OCI-LY1 (cell line): ENCODE measurements around the gene E2F4.

Experiments
- H2AFZ ChIP-seq: fragments of 200-600 bp; sonication (generic), shearing (Covaris generic); 2 replicates; pipeline ENCODE4 v1.6.0; 2014; ENCODE audit warnings: antibody characterized with exemption, mild to moderate bottlenecking, low read length
- H3F3A ChIP-seq: fragments of 200-600 bp; sonication (generic), shearing (Covaris generic); 2 replicates; pipeline ENCODE4 v1.6.0; 2014; ENCODE audit warnings: mild to moderate bottlenecking, antibody characterized with exemption, low read length, moderate library complexity; ENCODE audit not compliant: insufficient read depth
- H3K27ac ChIP-seq: fragments of 200-600 bp; sonication (generic); 2 replicates; pipeline ENCODE4 v1.5.1; 2014; ENCODE audit warnings: low read length, mixed run types, mild to moderate bottlenecking, low read depth; ENCODE audit not compliant: poor library complexity, severe bottlenecking
- H3K27me3 ChIP-seq: fragments of 200-600 bp; sonication (generic); 2 replicates; pipeline ENCODE4 v1.6.0; 2014; ENCODE audit warnings: antibody characterized with exemption, mild to moderate bottlenecking, low read length, moderate library complexity; ENCODE audit not compliant: insufficient read depth
- H3K36me3 ChIP-seq: fragments of 200-600 bp; sonication (generic); 2 replicates; pipeline ENCODE4 v1.6.1; 2014; ENCODE audit warnings: mild to moderate bottlenecking, antibody characterized with exemption, low read length, moderate library complexity, mixed read lengths; ENCODE audit not compliant: insufficient read depth
- H3K4me1 ChIP-seq: fragments of 200-600 bp; sonication (generic); 2 replicates; pipeline ENCODE4 v1.5.1; 2014; ENCODE audit warnings: mild to moderate bottlenecking, low read length, moderate library complexity; ENCODE audit not compliant: insufficient read depth, severe bottlenecking
- H3K4me2 ChIP-seq: fragments of 200-600 bp; sonication (generic), shearing (Covaris generic); 2 replicates; pipeline ENCODE4 v1.6.1; 2014; ENCODE audit warnings: low read length
- H3K4me3 ChIP-seq: fragments of 200-600 bp; sonication (generic); 2 replicates; pipeline ENCODE4 v1.5.1; 2014; ENCODE audit warnings: low read length, low read depth, mild to moderate bottlenecking, mixed read lengths; ENCODE audit not compliant: poor library complexity, severe bottlenecking
- H3K79me2 ChIP-seq: fragments of 200-600 bp; shearing (Covaris generic); 2 replicates; pipeline ENCODE4 v1.6.1; 2016; ENCODE audit warnings: mixed run types, low read length, mixed read lengths; ENCODE audit not compliant: insufficient read depth
- H3K9ac ChIP-seq: fragments of 200-600 bp; sonication (generic), shearing (Covaris generic); 2 replicates; pipeline ENCODE4 v1.6.1; 2014; ENCODE audit warnings: mild to moderate bottlenecking, low read length, mixed read lengths
- H3K9me2 ChIP-seq: fragments of 200-600 bp; sonication (generic), shearing (Covaris generic); 2 replicates; pipeline ENCODE4 v1.6.1; 2014; ENCODE audit warnings: low read depth, mild to moderate bottlenecking, low read length, mixed read lengths
- H3K9me3 ChIP-seq: fragments of 200-600 bp; shearing (Covaris generic); 2 replicates; pipeline ENCODE4 v1.6.1; 2014; ENCODE audit warnings: low read length, mixed read lengths
- H4K20me1 ChIP-seq: fragments of 200-600 bp; sonication (generic), shearing (Covaris generic); 2 replicates; pipeline ENCODE4 v1.6.0; 2016; ENCODE audit warnings: mild to moderate bottlenecking, low read length; ENCODE audit not compliant: insufficient read depth
- EZH2 ChIP-seq: fragments of 200-600 bp; sonication (generic), shearing (Covaris generic); IDR thresholded peaks from 2 replicates; pipeline ENCODE4 v1.8.0; 2017; ENCODE audit warnings: borderline replicate concordance, mixed run types, mild to moderate bottlenecking, antibody characterized with exemption, low read length, moderate library complexity, mixed read lengths
- TF ChIP-seq, protein P1 (sequence below): fragments of 200-600 bp; sonication (generic), shearing (Covaris generic); IDR thresholded peaks from 2 replicates; pipeline ENCODE4 v1.5.1; 2017; ENCODE audit warnings: mild to moderate bottlenecking, antibody characterized with exemption, low read length, moderate library complexity, mixed read lengths

E2F4 gene

DNA sequence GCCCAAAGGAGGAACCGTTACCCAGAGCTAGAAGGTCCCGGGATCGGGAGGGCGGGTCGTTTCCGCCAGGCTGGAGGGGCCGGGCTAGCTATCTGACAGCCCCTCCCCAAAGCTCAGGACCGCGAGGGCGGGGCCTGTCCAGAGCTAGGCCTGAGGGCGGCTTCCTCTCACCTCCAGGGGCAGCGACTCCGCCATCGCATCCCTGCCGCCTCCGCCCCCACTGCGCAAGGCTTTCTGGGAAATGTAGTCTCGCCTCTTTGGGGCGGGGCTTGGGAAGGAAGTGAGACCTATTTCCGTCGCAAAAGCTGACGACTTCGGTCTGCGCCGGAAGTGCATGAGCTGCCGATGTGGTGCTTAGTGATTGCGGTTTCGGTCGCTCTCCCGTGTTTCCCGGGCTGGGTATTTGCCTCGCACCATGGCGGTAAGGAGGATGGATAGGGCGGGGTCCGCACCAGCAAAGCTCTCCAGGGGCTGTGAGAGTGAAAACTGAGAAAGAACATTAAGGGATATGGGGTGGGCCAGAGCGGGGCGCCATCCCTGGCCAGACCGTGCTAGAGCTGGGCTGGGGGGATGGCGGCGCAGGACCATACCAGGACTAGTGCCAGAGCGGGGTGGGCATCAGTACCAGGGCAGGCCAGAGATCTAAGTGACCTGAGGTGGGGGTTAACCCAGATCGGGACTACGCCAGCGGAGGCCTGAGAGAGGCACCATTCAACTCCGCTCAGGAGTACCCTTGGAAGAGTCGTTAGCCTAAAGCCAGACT lies 35.0 kb downstream of the E2F4 start, which contains the start of gene TMEM208:
Gene TMEM208 (plus strand): TSS at position 327 of the 763 bp plus-strand sequence. CDS start 89 bp downstream, at position 416.
- Histone ChIP-seq H3K4me3 (peak within 1 kb of the TSS; percentile 88), H3K4me2 (peak within 1 kb of the TSS; percentile 88), H3K27me3 (no peaks in the 10 kb centered on the region), H3K79me2 (peaks cover 9% of the 10 kb centered on the region), H3K36me3 (peaks cover 38% of the 10 kb centered on the region), H3K9me2 (no peaks in the 10 kb centered on the region), H3K9me3 (no peaks in the 10 kb centered on the region), H3F3A (no peaks in the 10 kb centered on the region), H4K20me1 (no peaks in the 10 kb centered on the region), H2AFZ (no peak within 1 kb of the TSS), H3K4me1 (peaks cover 17% of the 10 kb centered on the region), H3K9ac (peak within 1 kb of the TSS; percentile 82), H3K27ac (no peak within 1 kb of the TSS)
- TF ChIP-seq EZH2 = no peak
- TF ChIP-seq, protein P1, sequence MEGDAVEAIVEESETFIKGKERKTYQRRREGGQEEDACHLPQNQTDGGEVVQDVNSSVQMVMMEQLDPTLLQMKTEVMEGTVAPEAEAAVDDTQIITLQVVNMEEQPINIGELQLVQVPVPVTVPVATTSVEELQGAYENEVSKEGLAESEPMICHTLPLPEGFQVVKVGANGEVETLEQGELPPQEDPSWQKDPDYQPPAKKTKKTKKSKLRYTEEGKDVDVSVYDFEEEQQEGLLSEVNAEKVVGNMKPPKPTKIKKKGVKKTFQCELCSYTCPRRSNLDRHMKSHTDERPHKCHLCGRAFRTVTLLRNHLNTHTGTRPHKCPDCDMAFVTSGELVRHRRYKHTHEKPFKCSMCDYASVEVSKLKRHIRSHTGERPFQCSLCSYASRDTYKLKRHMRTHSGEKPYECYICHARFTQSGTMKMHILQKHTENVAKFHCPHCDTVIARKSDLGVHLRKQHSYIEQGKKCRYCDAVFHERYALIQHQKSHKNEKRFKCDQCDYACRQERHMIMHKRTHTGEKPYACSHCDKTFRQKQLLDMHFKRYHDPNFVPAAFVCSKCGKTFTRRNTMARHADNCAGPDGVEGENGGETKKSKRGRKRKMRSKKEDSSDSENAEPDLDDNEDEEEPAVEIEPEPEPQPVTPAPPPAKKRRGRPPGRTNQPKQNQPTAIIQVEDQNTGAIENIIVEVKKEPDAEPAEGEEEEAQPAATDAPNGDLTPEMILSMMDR = peak; percentile 46; the same call in 1 of the 2 replicates

GRCh38 chr16:67227567-67227921 lies 35.6 kb downstream of the E2F4 start:
- peaks cover 9% of the 10 kb centered on the region for H3K79me2 ChIP-seq
- peak overlapping the region; percentile 88 for H3K4me3 ChIP-seq
- H3K4me1 ChIP-seq = peaks cover 17% of the 10 kb centered on the region
- no peaks in the 10 kb centered on the region for H3K27me3 ChIP-seq
- H3K36me3 ChIP-seq = peaks cover 38% of the 10 kb centered on the region
- no peak overlapping the region for H3K27ac ChIP-seq
- peak overlapping the region; percentile 88 for H3K4me2 ChIP-seq
- H3K9me2 ChIP-seq = no peaks in the 10 kb centered on the region
- H3F3A ChIP-seq = no peaks in the 10 kb centered on the region
- H3K9ac ChIP-seq = peak overlapping the region; percentile 82
- H4K20me1 ChIP-seq = no peaks in the 10 kb centered on the region
- TF ChIP-seq EZH2 = no peak
- TF ChIP-seq, protein P1 = no peak
- no peak overlapping the region for H2AFZ ChIP-seq
- no peaks in the 10 kb centered on the region for H3K9me3 ChIP-seq

DNA sequence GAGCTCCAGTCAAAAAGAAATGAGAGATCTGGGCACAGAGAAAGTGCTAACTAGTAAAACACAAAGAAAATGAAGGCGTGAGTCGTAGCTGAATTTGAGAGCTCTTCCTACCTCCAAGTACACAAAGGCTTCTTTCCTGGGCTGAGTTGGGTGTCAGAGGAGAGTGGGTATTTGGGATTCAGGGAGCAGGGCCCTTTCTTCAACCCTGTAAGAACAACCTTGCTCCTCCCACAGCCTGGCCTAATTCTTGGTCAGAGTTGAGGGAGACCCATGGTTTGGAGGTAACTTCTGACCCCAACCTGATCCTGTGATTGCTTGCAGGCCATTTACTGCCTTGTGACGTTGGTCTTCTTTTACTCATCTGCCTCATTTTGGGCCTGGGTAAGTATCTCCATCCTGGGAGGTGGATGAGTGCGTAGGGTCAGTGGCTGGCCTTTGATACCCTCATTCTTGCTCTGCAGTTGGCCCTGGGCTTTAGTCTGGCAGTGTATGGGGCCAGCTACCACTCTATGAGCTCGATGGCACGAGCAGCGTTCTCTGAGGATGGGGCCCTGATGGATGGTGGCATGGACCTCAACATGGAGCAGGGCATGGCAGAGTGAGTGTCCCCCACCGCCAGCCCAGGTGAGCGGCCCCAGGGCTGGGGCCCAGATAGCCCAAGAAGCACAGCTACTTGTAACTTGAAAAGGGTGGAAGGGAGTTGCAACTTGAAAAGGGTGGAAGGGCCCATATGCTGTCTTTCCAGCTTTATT lies 36.3 kb downstream of the E2F4 start:
- Histone ChIP-seq H3K4me1 (peaks cover 17% of the 10 kb centered on the region), H3K4me3 (peak overlapping the region; percentile 88), H4K20me1 (no peaks in the 10 kb centered on the region), H3K9ac (peak overlapping the region; percentile 82; the same call in 1 of the 2 replicates), H3K27me3 (no peaks in the 10 kb centered on the region), H3K4me2 (peak overlapping the region; percentile 88), H3K9me2 (no peaks in the 10 kb centered on the region), H3K27ac (no peak overlapping the region), H2AFZ (no peak overlapping the region), H3K9me3 (no peaks in the 10 kb centered on the region), H3K79me2 (peaks cover 9% of the 10 kb centered on the region), H3K36me3 (peaks cover 38% of the 10 kb centered on the region), H3F3A (no peaks in the 10 kb centered on the region)
- TF ChIP-seq EZH2 = no peak
- TF ChIP-seq, protein P1 = no peak
